GM12874 (cell line): ENCODE measurements around the gene FYB1.

Experiments
- CTCF ChIP-seq: IDR thresholded peaks from 2 replicates; pipeline ENCODE4 v1.5.1; 2011; ENCODE audit warnings: low read depth, mild to moderate bottlenecking, control low read depth, low read length, moderate library complexity; ENCODE audit not compliant: insufficient read depth

FYB1 gene

DNA sequence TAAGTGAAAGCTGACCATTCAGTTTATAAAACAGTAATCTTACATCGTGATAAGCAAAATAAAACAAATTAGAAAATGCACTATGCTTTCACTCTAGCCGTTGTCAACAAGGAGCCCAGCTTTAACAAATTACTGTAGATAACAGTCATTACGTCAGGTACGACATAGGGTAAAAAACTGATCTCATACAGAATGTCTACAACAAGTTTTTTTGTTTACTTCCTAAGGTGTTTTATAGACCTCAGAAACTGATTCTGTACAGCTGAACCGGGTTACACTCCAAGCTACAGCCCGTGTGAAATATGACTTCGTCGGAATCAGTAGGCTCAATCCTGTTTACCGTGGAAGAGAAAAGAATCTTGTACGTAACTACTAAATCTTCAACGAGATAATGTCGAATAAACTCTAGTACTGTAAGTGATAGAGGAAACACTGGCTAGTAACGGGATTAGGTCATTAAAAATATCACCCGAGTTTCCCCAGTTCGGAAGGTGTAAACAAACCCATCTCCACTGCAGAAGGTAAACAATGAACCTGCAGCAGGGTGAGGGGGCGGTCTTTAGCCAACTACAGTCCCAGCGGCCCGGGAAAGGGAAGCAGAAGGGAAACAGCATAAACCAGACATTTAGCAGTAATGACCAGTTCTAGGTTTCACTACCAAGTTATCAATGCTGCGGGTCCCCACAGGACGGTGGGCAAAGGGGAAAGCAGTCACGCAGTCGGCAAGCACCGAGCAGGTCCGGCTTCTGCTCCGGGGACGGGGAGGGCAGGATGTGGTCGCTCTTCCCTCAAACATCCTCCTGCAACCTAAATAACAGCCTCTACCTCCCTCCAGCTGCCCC, 146.2 kb downstream of the FYB1 start:
- TF ChIP-seq CTCF = no peak

DNA sequence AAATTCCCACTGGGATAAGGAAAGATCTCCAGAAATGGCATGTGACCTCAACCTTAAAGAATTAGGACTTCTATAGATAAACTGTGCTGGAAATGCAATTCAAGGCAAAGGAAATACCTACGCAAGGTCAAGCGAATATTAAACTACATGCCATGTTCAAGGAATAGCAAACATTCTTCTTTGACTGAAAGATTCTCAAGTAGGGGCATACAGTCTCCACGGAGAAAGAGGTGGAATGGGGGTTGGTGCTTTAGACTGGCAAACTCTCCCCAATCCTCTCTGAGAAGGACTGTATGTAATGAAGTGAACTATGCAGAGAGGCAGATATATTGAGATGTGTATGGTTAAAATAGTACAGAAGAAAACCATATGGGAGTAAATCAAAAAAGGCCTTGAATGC, 151.3 kb downstream of the FYB1 start:
- no peak for TF ChIP-seq CTCF

- TF ChIP-seq CTCF = no peak
Measured at GRCh38 chr5:39064450-39064849, 154.9 kb downstream of the FYB1 start.

DNA sequence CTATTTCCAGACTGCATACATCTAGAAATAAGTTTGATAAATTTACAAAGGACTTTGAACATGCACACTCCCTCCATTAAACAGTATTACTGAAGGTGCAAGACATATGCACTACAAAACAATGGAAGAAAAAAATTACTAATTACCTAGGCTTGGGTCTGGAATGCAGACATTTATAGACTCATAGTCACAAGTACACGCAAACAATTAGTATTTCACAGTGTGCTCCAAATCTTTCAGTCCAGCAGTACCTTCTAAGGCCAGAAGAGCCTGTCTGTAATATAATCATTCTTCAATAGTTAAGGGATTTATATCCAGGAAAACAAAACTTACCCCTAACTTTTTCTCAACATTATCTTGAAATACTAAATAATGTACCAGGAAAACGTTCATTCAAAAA, 156.3 kb downstream of the FYB1 start:
- no peak for TF ChIP-seq CTCF

DNA sequence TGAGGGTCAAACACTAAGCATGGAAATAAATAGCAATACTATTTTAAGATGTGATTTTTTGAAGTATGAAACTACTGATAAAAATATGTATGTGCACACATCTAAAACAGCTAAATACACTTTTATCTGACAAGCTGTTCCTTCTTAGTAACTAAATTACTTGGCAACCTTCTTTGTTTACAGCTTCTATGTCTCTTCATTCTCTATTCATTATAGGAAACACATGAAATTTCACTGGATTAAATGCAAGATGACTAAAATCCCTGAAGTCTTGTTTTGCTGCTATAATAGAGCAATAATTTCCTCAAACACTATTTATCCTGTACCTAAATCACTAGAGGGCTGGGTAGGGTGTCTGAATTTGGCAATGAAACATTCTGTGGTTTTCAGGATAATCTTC, 156.8 kb downstream of the FYB1 start:
- TF ChIP-seq CTCF = no peak

DNA sequence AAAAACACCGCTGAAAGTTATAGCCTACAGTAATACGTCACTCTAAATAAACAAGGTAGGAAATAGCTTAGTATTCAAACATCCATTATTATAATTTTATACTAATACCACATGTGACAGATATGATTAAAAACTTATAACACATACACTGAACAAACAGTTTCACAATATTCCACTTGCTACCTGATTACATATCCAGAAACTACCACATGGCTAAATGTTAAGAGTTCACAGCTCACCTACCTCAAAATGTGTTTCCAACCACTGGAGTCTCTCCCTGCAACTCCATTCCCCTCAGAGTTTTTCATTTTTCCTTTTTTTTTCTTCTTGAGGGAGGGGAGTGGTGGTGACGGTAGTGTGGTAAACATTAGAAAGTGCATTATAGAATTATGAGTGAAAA, 157.3 kb downstream of the FYB1 start:
- TF ChIP-seq CTCF = no peak

DNA sequence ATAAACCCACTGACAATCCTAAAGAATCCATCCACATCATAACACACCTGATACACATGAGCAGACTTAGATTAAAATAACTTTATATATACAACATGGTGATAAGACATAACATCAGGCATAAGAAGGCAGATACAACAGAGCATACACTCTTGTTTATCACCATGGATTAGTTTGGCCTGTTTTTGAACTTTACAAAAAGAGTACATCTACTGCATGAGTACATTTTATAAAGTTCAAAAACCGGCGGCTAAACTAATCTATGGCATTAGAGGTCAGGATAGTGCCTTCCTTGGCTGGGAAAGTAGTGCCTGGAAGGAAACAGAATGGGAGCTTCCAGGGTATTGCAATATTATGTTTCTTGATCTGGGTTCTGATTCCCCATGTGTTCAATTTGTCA, 160.3 kb downstream of the FYB1 start:
- no peak for TF ChIP-seq CTCF
